Kidney (tissue), 14 donors: ENCODE data around the gene IDH3B. TPM values are rescaled to one million over a fixed set of nuclear protein-coding genes. Genes with fewer than 3 reads are reported as not detected.
"Not testable (repeated sequence)": the region's sequence is repeated elsewhere in the genome, so short reads cannot be mapped to it uniquely, and the experiment has no call there.

Source experiments
- DNase-seq, 5 donors: peaks; one replicate each; pipeline ENCODE4 v3.0.0-alpha.2; 2013 to 2020
- FAIRE-seq: peaks from 2 replicates; lab custom pipeline; 2012; peaks lifted over from hg19 to GRCh38; lab: Jason Lieb, UNC
- H3K27ac ChIP-seq, 2 donors: one replicate each; pipeline ENCODE4 v1.7.0; 2013; ENCODE audit warnings: low read depth in 2 of 2, low read length in 2 of 2, inconsistent platforms in 1 of 2
- H3K27me3 ChIP-seq: one replicate; pipeline ENCODE4 v1.7.1; 2013; ENCODE audit warnings: low read length, inconsistent platforms; ENCODE audit not compliant: control insufficient read depth, insufficient read depth
- H3K36me3 ChIP-seq, 3 donors: one replicate each; pipeline versions ENCODE4 v1.7.0 to v1.7.1; 2013; ENCODE audit warnings: low read length in 3 of 3, control low read depth in 1 of 3, inconsistent platforms in 1 of 3; ENCODE audit not compliant: insufficient read depth in 3 of 3, control insufficient read depth in 2 of 3
- H3K4me1 ChIP-seq, 3 donors: one replicate each; pipeline versions ENCODE4 v1.7.0 to v1.7.1; 2013; ENCODE audit warnings: low read length in 3 of 3, inconsistent platforms in 1 of 3, low read depth in 1 of 3; ENCODE audit not compliant: control insufficient read depth in 2 of 3, insufficient read depth in 2 of 3
- H3K4me3 ChIP-seq, 3 donors: one replicate each; pipeline versions ENCODE4 v1.7.0 to v1.8.1; 2013; ENCODE audit warnings: low read length in 3 of 3, control low read depth in 1 of 3, inconsistent platforms in 1 of 3
- H3K9ac ChIP-seq, 3 donors: one replicate each; pipeline versions ENCODE4 v1.7.0 to v1.7.1; 2013; ENCODE audit warnings: low read length in 3 of 3, control low read depth in 1 of 3, inconsistent platforms in 1 of 3
- H3K9me3 ChIP-seq, 3 donors: one replicate each; pipeline versions ENCODE4 v1.7.0 to v1.7.1; 2013; ENCODE audit warnings: low read length in 3 of 3, control low read depth in 1 of 3, inconsistent platforms in 1 of 3; ENCODE audit not compliant: control insufficient read depth in 2 of 3, insufficient read depth in 1 of 3
- intact Hi-C: fragments of 100-400 bp; cut with DNase I; formaldehyde crosslinking; loops from one replicate; pipeline ENCODE4 v1.11.1; 2022
- polyA plus RNA-seq: library from polyadenylated mRNA; stranded (reverse); fragments of 350-450 nt; fragmentation: Illumina TruSeq; extraction: RNeasy Lipid Tissue Mini Kit (QIAGEN cat#74804); gene quantifications from one replicate; pipeline ENCODE4 v1.2.3, GENCODE V29; 2014; ENCODE audit warnings: low read depth, low replicate concordance; ENCODE audit not compliant: insufficient read depth
- total RNA-seq: library from RNA; stranded (reverse); fragmentation: NEBNext Ultra II Directional; extraction: Animal tissue kit (Norgen Biotek cat#: 25700); gene quantifications from one replicate; pipeline ENCODE4 v1.2.1, GENCODE V29; 2021
- TF ChIP-seq, protein P1 (sequence below): IDR thresholded peaks from 3 replicates; pipeline ENCODE4 v1.5.1; 2012; ENCODE audit warnings: mild to moderate bottlenecking, moderate library complexity, borderline replicate concordance; ENCODE audit not compliant: insufficient read depth; ENCODE audit errors: extremely low read depth
- donor health status: control.
- donor health status: control.
- donor health status: control.
- donor health status: control.
- donor health status: control.
- donor health status: DM: yes; HTN: yes; CAD: no.
- donor health status: Normal renal cell carcinoma (clear cell type).

Gene IDH3B
- total and polyA plus RNA-seq, 2 donors from 2014 or later, result 77.3 to 134 TPM

DNA sequence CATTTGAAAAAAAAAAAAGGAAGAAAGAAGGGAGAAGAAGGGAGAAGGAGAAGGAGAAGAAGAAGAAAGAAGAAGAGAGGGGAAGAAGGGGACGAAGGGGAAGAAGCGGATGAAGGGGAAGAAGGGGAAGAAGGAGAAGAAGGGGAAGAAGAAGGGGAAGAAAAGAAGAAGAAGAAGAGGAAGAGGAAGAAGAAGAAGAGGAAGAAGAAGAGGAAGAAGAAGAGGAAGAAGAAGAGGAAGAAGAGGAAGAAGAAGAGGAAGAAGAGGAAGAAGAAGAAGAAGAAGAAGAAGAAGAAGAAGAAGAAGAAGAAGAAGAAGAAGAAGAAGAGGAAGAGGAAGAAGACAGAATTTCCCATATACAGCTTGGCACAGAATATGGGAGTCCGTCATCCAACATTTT lies 18.0 kb upstream of the IDH3B start:
- DNase-seq, H3K36me3 ChIP-seq, H3K9me3 ChIP-seq, FAIRE-seq, H3K27me3 ChIP-seq, H3K9ac ChIP-seq, H3K4me3 ChIP-seq, intact Hi-C loops, H3K27ac ChIP-seq, H3K4me1 ChIP-seq: not testable (repeated sequence)

DNA sequence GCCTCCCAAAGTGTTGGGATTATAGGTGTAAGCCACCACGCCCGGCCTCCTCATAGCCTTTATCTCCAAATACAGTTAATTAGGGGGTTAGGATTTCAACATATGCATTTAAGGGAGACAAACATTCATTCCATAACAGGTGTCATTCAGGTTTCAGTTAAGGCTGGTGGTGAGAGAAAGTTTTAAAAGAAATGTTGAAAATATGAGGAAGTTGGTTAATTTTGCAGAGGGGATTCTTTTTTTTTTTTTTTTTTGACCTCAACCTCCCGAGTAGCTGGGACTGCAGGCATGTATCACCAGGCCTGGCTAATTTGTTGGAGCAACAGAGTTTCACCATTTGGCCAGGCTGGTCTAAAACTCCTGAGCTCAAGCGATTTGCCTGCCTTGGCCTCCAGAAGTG lies 16.0 kb upstream of the IDH3B start:
- Histone ChIP-seq H3K36me3 (no peaks in the 10 kb centered on the region), H3K4me1 (no peaks in the 10 kb centered on the region), H3K9ac (no peak overlapping the region), H3K27ac (no peak overlapping the region), H3K27me3 (no peaks in the 10 kb centered on the region), H3K9me3 (no peaks in the 10 kb centered on the region), H3K4me3 (no peak overlapping the region)
- DNase-seq (no peak), FAIRE-seq (no peak)
- intact Hi-C loops, result no loop called here
- TF ChIP-seq, protein P1, sequence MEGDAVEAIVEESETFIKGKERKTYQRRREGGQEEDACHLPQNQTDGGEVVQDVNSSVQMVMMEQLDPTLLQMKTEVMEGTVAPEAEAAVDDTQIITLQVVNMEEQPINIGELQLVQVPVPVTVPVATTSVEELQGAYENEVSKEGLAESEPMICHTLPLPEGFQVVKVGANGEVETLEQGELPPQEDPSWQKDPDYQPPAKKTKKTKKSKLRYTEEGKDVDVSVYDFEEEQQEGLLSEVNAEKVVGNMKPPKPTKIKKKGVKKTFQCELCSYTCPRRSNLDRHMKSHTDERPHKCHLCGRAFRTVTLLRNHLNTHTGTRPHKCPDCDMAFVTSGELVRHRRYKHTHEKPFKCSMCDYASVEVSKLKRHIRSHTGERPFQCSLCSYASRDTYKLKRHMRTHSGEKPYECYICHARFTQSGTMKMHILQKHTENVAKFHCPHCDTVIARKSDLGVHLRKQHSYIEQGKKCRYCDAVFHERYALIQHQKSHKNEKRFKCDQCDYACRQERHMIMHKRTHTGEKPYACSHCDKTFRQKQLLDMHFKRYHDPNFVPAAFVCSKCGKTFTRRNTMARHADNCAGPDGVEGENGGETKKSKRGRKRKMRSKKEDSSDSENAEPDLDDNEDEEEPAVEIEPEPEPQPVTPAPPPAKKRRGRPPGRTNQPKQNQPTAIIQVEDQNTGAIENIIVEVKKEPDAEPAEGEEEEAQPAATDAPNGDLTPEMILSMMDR, result no peak

DNA sequence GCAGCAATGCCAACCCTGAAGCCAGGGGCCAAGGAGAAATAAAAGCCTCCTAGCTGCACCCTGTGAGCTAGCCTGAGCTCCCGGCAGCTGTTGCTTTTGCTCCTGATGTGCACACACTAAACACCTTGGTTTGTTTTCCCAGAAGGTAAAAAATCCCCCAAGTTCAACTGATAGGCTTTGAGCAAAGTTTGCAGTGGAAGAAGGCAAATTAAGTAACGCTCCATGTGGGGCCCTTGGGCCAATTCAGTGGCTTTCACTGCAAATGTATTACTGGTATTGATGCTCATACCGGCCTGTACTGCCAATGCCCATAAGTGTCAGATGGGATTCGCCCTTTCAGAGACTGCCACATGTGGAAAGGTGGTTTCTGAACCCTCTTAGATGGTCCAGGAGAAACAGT lies 9.4 kb upstream of the IDH3B start:
- Histone ChIP-seq H3K4me1 (no peaks in the 10 kb centered on the region), H3K9me3 (no peaks in the 10 kb centered on the region), H3K27ac (no peak overlapping the region), H3K9ac (no peak overlapping the region), H3K4me3 (no peak overlapping the region), H3K36me3 (no peaks in the 10 kb centered on the region), H3K27me3 (no peaks in the 10 kb centered on the region)
- DNase-seq (no peak), FAIRE-seq (no peak)
- TF ChIP-seq, protein P1, result no peak
- intact Hi-C loops, result no loop called here

DNA sequence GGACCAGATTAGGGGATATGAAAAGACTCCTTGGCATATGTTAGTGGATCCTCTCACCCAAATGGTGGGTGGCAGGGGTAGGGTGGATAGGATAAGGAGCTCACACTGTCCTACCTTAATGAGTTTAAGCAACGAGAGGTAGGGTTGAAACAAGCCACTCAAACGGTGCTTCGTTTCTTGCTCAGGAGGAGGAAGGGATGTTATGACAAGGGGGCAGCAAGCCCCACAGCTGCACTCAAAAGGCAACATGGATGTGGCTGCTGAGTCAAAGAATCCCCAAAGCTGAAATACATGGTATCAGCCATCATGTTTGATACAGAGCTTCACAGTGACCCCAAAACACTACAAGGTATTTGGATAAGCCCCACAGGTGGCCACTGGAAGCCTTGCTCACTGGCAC lies 8.4 kb upstream of the IDH3B start:
- intact Hi-C loops, result no loop called here
- Histone ChIP-seq H3K9ac (no peak overlapping the region), H3K36me3 (no peaks in the 10 kb centered on the region), H3K4me3 (no peak overlapping the region), H3K27ac (no peak overlapping the region), H3K4me1 (no peaks in the 10 kb centered on the region), H3K27me3 (no peaks in the 10 kb centered on the region), H3K9me3 (no peaks in the 10 kb centered on the region)
- FAIRE-seq (no peak), DNase-seq (no peak)
- TF ChIP-seq, protein P1, result no peak
